Frontal cortex (tissue), 4 donors: Measurements from ENCODE around the gene TMEM87A. TPM values are rescaled to one million over a fixed set of nuclear protein-coding genes. Genes with fewer than 3 reads are reported as not detected.

Experiments
- DNase-seq, 2 donors: peaks; one replicate each; pipeline ENCODE4 v3.0.0; 2012; ENCODE audit warnings: low spot score in 2 of 2
- FAIRE-seq: peaks from 2 replicates; lab custom pipeline; 2012; peaks lifted over from hg19 to GRCh38; lab: Jason Lieb, UNC
- small RNA-seq: library from RNA; depleted of rRNA; stranded (forward); fragments of <200 nt; gene quantifications from one replicate; pipeline ENCODE3, GENCODE V24; 2014
- total RNA-seq: library from RNA; depleted of rRNA; stranded (reverse); fragments of >200 nt; gene quantifications from one replicate; pipeline ENCODE4 v1.2.3, GENCODE V29; 2014
- donor health status: control.
- donor health status: control.
- donor health status: control.

Gene TMEM87A
- total RNA-seq, 1 donor from 2014 or later: 68.1 TPM

DNA sequence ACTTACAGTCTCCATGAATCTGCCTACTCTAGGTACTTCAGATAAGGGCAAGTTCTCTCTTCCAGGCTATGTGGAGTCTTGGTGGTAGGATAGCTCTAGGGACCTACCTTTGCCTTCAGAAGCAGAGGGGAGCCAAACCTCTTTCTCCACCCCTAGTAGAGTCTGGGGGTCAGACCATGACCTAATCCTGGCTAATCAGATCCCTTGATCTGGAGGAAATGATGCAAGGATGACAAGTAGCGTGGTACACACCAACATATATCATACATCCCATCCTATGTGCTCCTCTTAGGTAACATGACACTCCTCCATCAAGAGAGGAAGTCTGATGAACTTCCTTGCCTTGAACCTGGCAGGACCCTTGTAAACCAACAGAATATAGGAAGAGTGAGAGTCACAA, 101.4 kb downstream of the TMEM87A start:
- no peak for DNase-seq
- FAIRE-seq: no peak

DNA sequence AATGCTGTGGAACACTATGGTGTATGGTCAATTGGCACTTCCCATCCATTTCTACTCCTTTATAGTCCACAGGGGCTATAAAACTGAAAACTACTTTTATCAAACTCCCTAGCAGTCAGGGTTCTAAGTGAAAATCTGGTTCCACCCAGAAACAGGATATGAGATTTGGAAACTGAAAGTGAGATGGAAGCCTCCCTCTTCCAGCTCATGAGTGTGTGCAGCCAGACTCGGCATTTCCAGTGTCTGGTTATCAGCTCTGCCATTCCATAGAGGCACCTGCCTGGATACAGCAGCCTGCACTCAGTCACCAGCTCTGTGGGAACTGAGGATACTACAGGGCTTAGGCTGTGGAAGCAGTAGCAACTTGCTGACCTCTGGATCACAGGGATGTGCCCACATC, 102.1 kb downstream of the TMEM87A start:
- no peak for FAIRE-seq
- no peak for DNase-seq

DNA sequence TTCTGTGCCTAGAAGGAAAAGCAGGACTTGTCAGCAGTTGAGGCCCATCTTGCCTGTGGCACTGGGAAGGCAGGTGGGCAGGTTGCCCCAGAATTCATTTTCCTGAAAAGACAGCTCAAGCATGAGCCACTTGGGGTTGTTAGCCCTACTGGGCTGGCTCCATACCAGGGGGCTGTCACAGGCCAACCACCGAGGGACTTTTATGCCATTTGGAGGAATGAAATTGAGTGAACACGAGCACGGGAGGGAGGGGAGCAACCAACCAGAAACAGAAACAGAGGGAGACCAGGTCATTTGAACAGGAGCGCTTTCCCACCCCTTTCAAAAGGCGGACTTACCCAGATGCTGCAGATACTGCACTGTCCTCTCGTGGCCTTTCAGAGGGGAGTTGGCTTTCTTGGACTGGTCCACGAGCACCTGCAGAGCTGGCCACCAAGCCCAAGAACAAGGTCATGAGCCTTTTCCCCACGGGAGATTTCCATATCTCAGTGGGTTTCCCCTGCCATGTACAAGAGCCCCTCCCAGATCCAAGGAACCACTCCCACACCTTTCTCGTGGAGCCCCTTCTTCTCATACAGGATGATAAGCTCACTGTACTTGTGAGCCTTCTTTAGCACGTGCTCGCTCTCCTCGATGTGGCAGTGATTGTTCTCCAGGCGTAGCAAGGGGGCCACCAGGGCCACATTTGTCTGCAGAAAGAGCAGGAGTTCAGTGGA, 106.8 kb downstream of the TMEM87A start:
- FAIRE-seq (no peak), DNase-seq (no peak)

- FAIRE-seq: no peak
- no peak for DNase-seq
Measured at GRCh38 chr15:42165106-42165505, 108.1 kb downstream of the TMEM87A start.

- no peak for FAIRE-seq
- DNase-seq: no peak
Measured at GRCh38 chr15:42163947-42164550, 109.2 kb downstream of the TMEM87A start.

- DNase-seq (no peak), FAIRE-seq (no peak)
Measured at GRCh38 chr15:42163291-42163690, 109.9 kb downstream of the TMEM87A start.

Small RNA genes within 50 kb of the gene (small RNA-seq; reads per million reads assigned to genes)
- 0.15 reads per million for gene MIR627

Other genes with a start within 250 kb of the TMEM87A start
- under 0.01 TPM for gene PLA2G4D, start 178.9 kb downstream of the TMEM87A start, total RNA-seq
- not detected for gene PLA2G4F, start 116.8 kb downstream of the TMEM87A start, total RNA-seq
- gene VPS39, start 65.1 kb downstream of the TMEM87A start, total RNA-seq: 54.2 TPM
- gene GANC, start 232 bp downstream of the TMEM87A start, total RNA-seq: 7.7 TPM
- 2.0 TPM for gene CAPN3, start 86.1 kb upstream of the TMEM87A start, total RNA-seq
- 39.1 TPM for gene ZNF106, start 217.7 kb upstream of the TMEM87A start, total RNA-seq
- 22.4 TPM for gene SNAP23, start 222.2 kb upstream of the TMEM87A start, total RNA-seq